HG03095 (cell line): Measurements from ENCODE around the gene SUFU.
A peak's percentile ranks its signal among the peaks of the same experiment; 100 is the strongest.

Source experiments
- ATAC-seq: cut with Tn5 transposase; IDR thresholded peaks from one replicate; pipeline ENCODE4 v1.9.1; 2021; ENCODE audit warnings: moderate library complexity; ENCODE audit not compliant: unreplicated experiment

SUFU gene

DNA sequence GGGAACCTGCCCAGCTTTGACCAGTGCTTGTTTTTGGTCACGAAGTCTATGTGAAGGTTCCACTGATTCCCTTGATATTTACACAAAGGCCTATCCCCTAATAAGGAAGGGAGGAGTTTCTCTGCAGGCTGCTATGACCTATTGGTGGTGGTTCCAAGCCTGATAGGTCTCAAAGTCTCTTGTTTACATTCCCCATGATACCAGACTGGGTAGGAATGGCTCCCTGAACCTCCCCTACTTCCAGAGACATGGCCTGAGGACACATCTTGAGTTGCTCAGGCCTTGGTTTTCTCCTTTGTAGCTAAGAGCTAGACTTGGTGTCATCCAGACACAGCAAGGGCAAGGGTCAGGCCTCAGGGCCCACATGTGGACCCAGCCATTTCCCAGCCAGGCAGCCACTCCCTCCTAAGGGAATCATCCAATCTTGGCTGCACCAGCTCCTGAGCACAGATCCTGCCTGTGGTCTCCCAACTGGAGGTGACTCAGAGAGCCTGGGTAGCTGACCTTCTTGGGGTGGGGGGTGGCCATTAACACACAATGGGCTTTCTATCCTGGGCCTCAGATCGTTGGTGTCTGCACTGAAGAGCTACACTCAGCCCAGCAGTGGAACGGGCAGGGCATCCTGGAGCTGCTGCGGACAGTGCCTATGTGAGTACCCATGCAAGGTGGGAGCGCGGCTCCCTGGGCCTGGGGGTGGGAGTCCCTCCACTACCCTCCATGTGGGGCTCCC lies 89.5 kb downstream of the SUFU start:
- no peak for ATAC-seq

- ATAC-seq: no peak
Observed at GRCh38 chr10:102593804-102594079, 90.0 kb downstream of the SUFU start.

GRCh38 chr10:102595293-102595692 lies 91.5 kb downstream of the SUFU start:
- ATAC-seq: no peak

GRCh38 chr10:102595897-102596296 lies 92.1 kb downstream of the SUFU start:
- no peak for ATAC-seq

- no peak for ATAC-seq
Observed at GRCh38 chr10:102596506-102596971, 92.8 kb downstream of the SUFU start.

GRCh38 chr10:102597131-102597991 lies 93.6 kb downstream of the SUFU start:
- ATAC-seq: no peak

- no peak for ATAC-seq
Observed at GRCh38 chr10:102598243-102598642, 94.5 kb downstream of the SUFU start.

- ATAC-seq: no peak
Observed at GRCh38 chr10:102599565-102600327, 96.0 kb downstream of the SUFU start.

- no peak for ATAC-seq
Observed at GRCh38 chr10:102600816-102601215, 97.0 kb downstream of the SUFU start.

DNA sequence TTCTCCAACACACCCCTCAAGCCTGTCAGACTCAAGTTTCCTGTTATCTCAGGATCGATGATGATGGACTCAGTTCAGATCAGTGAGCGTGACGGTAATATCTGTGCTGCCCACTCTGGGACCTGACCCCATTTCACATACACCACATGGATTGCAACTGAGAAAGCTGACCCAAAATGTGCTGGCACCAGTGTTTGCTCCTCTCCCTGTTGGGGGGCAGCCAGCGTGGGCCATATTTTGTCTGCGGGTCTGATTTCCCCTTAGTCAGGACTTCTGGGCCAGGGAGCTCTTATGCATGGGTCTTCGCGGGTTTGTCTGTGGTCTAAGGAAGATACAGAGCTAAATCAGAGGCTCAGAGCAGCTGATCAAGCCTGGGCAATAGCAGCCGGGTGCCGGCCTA lies 97.9 kb downstream of the SUFU start:
- ATAC-seq: no peak

- no peak for ATAC-seq
Observed at GRCh38 chr10:102602272-102603045, 98.7 kb downstream of the SUFU start.

- no peak for ATAC-seq
Observed at GRCh38 chr10:102603946-102604345, 100.2 kb downstream of the SUFU start.

GRCh38 chr10:102604439-102604841 lies 100.7 kb downstream of the SUFU start:
- no peak for ATAC-seq

DNA sequence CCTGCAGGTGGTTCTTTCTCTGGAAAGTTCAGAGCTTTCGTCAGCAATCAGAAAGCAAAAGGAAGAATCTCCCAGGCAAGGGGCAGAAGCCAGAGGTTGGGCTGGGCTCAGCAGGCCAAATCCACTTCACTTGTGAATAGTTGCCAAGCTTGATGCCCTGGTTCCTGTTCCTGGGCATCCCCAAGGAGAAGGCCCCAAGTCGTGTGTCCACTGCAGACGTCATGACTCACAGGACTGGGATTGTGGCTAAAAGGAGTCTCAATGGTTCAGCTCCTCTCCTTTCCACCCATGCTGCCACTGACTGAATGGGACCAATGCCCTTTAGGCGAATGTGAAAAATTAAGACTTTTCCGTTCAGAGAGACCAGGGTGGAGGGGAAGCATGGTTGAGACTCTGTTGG lies 101.9 kb downstream of the SUFU start:
- no peak for ATAC-seq

- peak; percentile 54 for ATAC-seq
Observed at GRCh38 chr10:102608487-102608886, 104.7 kb downstream of the SUFU start.

GRCh38 chr10:102610441-102610887 lies 106.7 kb downstream of the SUFU start:
- ATAC-seq: no peak

DNA sequence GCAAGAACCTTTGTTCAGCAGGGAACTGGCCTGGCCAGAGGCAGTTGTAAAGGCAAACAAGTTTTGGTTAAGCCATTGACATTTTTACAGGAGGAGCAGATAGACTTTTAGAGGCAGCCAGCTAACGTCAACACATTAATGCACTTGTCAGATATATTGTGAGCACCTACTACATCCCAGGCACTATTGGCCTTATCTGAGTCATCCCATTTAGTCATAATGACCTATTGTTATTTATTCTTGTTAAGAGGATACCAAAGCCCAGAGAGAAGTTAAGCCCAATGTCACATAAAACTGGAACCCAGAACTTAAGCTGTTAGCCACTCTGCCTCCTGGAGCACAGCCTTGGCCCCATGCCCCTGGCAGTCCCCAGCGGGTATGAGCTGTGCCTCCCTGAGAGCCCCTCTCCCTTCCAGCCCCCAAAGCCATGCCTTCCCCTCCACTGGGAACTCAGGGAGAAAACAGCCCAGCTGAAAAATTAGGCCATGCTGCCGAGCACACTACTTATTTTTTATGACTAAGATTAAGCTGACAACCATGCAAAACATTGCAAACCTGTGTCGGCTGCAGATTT lies 107.8 kb downstream of the SUFU start:
- ATAC-seq: no peak

- ATAC-seq: no peak
Observed at GRCh38 chr10:102612964-102613275, 109.1 kb downstream of the SUFU start.

DNA sequence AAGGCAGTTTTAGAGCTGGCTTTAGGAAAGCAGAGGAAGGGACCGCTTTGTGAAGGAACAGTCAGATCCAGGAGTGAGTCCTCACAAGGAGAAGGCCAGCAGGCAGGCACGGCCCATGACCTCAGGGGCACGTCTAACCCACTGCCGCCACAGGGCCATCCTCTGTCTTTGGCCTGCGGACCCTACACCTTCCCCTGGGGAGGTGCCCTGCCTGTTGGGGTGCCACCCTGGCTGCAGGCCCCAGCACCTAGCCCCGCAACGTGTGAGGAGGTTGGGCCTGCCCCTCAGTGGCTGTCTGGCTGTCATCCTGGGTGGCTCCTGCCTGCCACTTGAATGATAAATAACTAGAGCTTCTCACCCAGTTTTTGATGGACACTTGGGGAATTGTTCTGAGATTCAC lies 109.5 kb downstream of the SUFU start:
- no peak for ATAC-seq

GRCh38 chr10:102613785-102614184 lies 110.0 kb downstream of the SUFU start:
- ATAC-seq: no peak

GRCh38 chr10:102614888-102615287 lies 111.1 kb downstream of the SUFU start:
- no peak for ATAC-seq
